GM23338 (cell line): ENCODE results near the gene RUNX1. TPM values are rescaled to one million over a fixed set of nuclear protein-coding genes. Genes with fewer than 3 reads are reported as not detected.

Experiments used
- ATAC-seq: fragments of 200-7000 bp; cut with Tn5 transposase; 3 replicates; pipeline ENCODE4 v1.9.1; 2020
- DNase-seq: peaks from one replicate; pipeline ENCODE4 v3.0.0-alpha.2; 2015; ENCODE audit warnings: low spot score
- H2AFZ ChIP-seq: fragments of 200-600 bp; sonication (generic); 2 replicates; pipeline ENCODE4 v1.8.0; 2016; ENCODE audit warnings: antibody characterized with exemption, mild to moderate bottlenecking, moderate library complexity
- H3F3A ChIP-seq: fragments of 200-600 bp; sonication (generic); replicated peaks from 2 replicates; pipeline ENCODE4 v1.8.0; 2017; ENCODE audit warnings: antibody characterized with exemption, mixed run types, low read depth
- H3K27ac ChIP-seq: fragments of 200-600 bp; sonication (generic); 2 replicates; pipeline ENCODE4 v1.6.1; 2016; ENCODE audit warnings: low read depth
- H3K27me3 ChIP-seq: fragments of 200-600 bp; sonication (generic); 2 replicates; pipeline ENCODE4 v1.8.0; 2016; ENCODE audit warnings: mild to moderate bottlenecking, mixed run types, moderate library complexity; ENCODE audit not compliant: insufficient read depth
- H3K36me3 ChIP-seq: fragments of 200-600 bp; sonication (generic); 2 replicates; pipeline ENCODE4 v1.8.0; 2016; ENCODE audit warnings: mild to moderate bottlenecking; ENCODE audit not compliant: insufficient read depth
- H3K4me1 ChIP-seq: fragments of 200-600 bp; sonication (generic); 2 replicates; pipeline ENCODE4 v1.8.0; 2016; ENCODE audit warnings: mild to moderate bottlenecking, moderate library complexity; ENCODE audit not compliant: insufficient read depth
- H3K4me2 ChIP-seq: fragments of 200-600 bp; sonication (generic); 2 replicates; pipeline ENCODE4 v1.7.1; 2017; ENCODE audit warnings: mixed run types
- H3K4me3 ChIP-seq: fragments of 200-600 bp; sonication (generic); 2 replicates; pipeline ENCODE4 v1.6.1; 2016; ENCODE audit warnings: mixed run types
- H3K79me2 ChIP-seq: fragments of 200-600 bp; sonication (generic); replicated peaks from 2 replicates; pipeline ENCODE4 v1.8.0; 2017; ENCODE audit warnings: mild to moderate bottlenecking; ENCODE audit not compliant: insufficient read depth
- H3K9me2 ChIP-seq: fragments of 200-600 bp; sonication (generic); 2 replicates; pipeline ENCODE4 v1.8.0; 2017; ENCODE audit not compliant: insufficient read depth
- H4K20me1 ChIP-seq: fragments of 200-600 bp; sonication (generic); replicated peaks from 2 replicates; pipeline ENCODE4 v1.8.0; 2017; ENCODE audit warnings: mild to moderate bottlenecking; ENCODE audit not compliant: insufficient read depth
- H3K27ac Mint-ChIP-seq: 2 replicates; pipeline ENCODE4 v1.8.0; 2020; ENCODE audit warnings: inconsistent platforms, mild to moderate bottlenecking, moderate library complexity, mixed read lengths
- H3K27me3 Mint-ChIP-seq: 3 replicates; pipeline ENCODE4 v1.8.0; 2022; ENCODE audit warnings: low read depth, mild to moderate bottlenecking, moderate library complexity, mixed read lengths, inconsistent platforms; ENCODE audit not compliant: insufficient read depth, poor library complexity
- H3K36me3 Mint-ChIP-seq: 3 replicates; pipeline ENCODE4 v1.8.0; 2021; ENCODE audit warnings: low read depth, mild to moderate bottlenecking, inconsistent platforms, moderate library complexity, mixed read lengths
- H3K4me1 Mint-ChIP-seq: 3 replicates; pipeline ENCODE4 v1.8.0; 2020; ENCODE audit warnings: mild to moderate bottlenecking, inconsistent platforms, mixed read lengths
- H3K4me3 Mint-ChIP-seq: 3 replicates; pipeline ENCODE4 v1.8.0; 2021; ENCODE audit warnings: moderate library complexity, mild to moderate bottlenecking, inconsistent platforms, mixed read lengths
- H3K9me3 Mint-ChIP-seq: 3 replicates; pipeline ENCODE4 v1.8.0; 2020; ENCODE audit warnings: moderate library complexity, mild to moderate bottlenecking, inconsistent platforms, mixed read lengths
- EZH2 ChIP-seq: fragments of 200-600 bp; sonication (generic); IDR thresholded peaks from one replicate; pipeline ENCODE4 v1.8.0; 2017; ENCODE audit warnings: antibody characterized with exemption, mild to moderate bottlenecking, low read depth; ENCODE audit not compliant: unreplicated experiment
- JUNB ChIP-seq: IDR thresholded peaks from one replicate; pipeline ENCODE4 v1.6.1; 2016; ENCODE audit warnings: antibody characterized with exemption; ENCODE audit not compliant: unreplicated experiment
- NANOG ChIP-seq: IDR thresholded peaks from 2 replicates; pipeline ENCODE4 v1.6.1; 2016; ENCODE audit warnings: antibody characterized with exemption, borderline replicate concordance
- POLR2AphosphoS5 ChIP-seq: IDR thresholded peaks from 2 replicates; pipeline ENCODE4 v1.6.1; 2016; ENCODE audit warnings: antibody characterized with exemption, low read depth
- STAT1 ChIP-seq: IDR thresholded peaks from one replicate; pipeline ENCODE4 v1.6.1; 2016; ENCODE audit warnings: antibody characterized with exemption; ENCODE audit not compliant: unreplicated experiment
- ZNF114 ChIP-seq: fragments of 250-450 bp; sonication (Bioruptor Pico); IDR thresholded peaks from 2 replicates; pipeline ENCODE4 v1.5.0; 2020; ENCODE audit warnings: mild to moderate bottlenecking, moderate library complexity
- ZNF331 ChIP-seq: fragments of 250-450 bp; sonication (Bioruptor Pico); IDR thresholded peaks from 2 replicates; pipeline ENCODE4 v1.5.0; 2020; ENCODE audit warnings: low read depth, mild to moderate bottlenecking, moderate library complexity
- polyA plus RNA-seq: library from polyadenylated mRNA; unstranded; fragments of >200 nt; fragmentation: Nextera tagmentation; extraction: Ambion mirVana; gene quantifications from 2 replicates; pipeline ENCODE4 v1.2.1, GENCODE V29; 2016
- total RNA-seq: library from RNA; depleted of rRNA; stranded (reverse); fragments of >200 nt; shearing (Covaris generic); gene quantifications from 2 replicates; pipeline ENCODE4 v1.2.3, GENCODE V29; 2014
- TF ChIP-seq, protein P1 (sequence below), 2 experiments: fragments of 200-600 bp in 1 of 2; sonication (generic) in 1 of 2; conservative IDR thresholded peaks; 2 replicates each; pipeline versions ENCODE4 v1.5.1 to v1.6.1; 2016 to 2017; ENCODE audit warnings: antibody characterized with exemption in 2 of 2, low read depth in 2 of 2, mild to moderate bottlenecking in 2 of 2, moderate library complexity in 1 of 2
- TF ChIP-seq, protein P2 (sequence below): IDR thresholded peaks from one replicate; pipeline ENCODE4 v1.6.1; 2018; ENCODE audit warnings: antibody characterized with exemption; ENCODE audit not compliant: unreplicated experiment

RUNX1 gene
- total and polyA plus RNA-seq, 2 experiments from 2014 or later: 0.29 to 1.1 TPM

DNA sequence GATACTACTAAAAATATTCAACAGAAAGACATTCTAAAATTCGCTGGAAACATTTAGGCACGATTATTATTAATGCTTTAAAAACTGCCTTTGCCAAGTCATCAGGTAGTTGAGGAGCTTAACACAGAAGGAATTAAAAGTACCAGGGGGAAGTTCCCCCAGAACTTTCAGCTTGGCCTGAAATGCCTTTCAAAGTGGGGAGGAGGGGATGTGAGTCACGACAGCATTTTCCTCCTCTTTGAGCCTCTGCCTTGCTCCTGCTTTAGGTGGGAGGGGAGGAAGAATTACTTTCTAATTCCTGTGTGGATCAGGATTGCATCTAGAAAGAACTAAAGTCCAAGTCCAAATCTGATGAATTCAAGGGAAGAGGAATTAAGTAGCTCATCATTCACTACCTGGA is 196.7 kb downstream of the RUNX1 start:
- Mint-ChIP-seq H3K27me3 (peaks cover 2% of the 10 kb centered on the region), H3K36me3 (no peaks in the 10 kb centered on the region), H3K4me3 (no peak overlapping the region), H3K27ac (no peak overlapping the region), H3K9me3 (no peaks in the 10 kb centered on the region; the same call in 2 of the 3 replicates), H3K4me1 (peaks cover 7% of the 10 kb centered on the region; the same call in 2 of the 3 replicates)
- ATAC-seq (no peak), DNase-seq (no peak)
- no peaks in the 10 kb centered on the region for H3K4me1 ChIP-seq
- no peak for TF ChIP-seq JUNB
- TF ChIP-seq ZNF331 (CRISPR knock-in tag): no peak
- TF ChIP-seq, protein P1, sequence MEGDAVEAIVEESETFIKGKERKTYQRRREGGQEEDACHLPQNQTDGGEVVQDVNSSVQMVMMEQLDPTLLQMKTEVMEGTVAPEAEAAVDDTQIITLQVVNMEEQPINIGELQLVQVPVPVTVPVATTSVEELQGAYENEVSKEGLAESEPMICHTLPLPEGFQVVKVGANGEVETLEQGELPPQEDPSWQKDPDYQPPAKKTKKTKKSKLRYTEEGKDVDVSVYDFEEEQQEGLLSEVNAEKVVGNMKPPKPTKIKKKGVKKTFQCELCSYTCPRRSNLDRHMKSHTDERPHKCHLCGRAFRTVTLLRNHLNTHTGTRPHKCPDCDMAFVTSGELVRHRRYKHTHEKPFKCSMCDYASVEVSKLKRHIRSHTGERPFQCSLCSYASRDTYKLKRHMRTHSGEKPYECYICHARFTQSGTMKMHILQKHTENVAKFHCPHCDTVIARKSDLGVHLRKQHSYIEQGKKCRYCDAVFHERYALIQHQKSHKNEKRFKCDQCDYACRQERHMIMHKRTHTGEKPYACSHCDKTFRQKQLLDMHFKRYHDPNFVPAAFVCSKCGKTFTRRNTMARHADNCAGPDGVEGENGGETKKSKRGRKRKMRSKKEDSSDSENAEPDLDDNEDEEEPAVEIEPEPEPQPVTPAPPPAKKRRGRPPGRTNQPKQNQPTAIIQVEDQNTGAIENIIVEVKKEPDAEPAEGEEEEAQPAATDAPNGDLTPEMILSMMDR (conservative IDR thresholded peaks at IDR 0.05; ENCODE audit: low read depth in 2 of 2): no peak
- TF ChIP-seq POLR2AphosphoS5: no peak
- no peak for TF ChIP-seq STAT1
- no peak for TF ChIP-seq ZNF114 (CRISPR knock-in tag)
- no peak for TF ChIP-seq NANOG
- TF ChIP-seq, protein P2, sequence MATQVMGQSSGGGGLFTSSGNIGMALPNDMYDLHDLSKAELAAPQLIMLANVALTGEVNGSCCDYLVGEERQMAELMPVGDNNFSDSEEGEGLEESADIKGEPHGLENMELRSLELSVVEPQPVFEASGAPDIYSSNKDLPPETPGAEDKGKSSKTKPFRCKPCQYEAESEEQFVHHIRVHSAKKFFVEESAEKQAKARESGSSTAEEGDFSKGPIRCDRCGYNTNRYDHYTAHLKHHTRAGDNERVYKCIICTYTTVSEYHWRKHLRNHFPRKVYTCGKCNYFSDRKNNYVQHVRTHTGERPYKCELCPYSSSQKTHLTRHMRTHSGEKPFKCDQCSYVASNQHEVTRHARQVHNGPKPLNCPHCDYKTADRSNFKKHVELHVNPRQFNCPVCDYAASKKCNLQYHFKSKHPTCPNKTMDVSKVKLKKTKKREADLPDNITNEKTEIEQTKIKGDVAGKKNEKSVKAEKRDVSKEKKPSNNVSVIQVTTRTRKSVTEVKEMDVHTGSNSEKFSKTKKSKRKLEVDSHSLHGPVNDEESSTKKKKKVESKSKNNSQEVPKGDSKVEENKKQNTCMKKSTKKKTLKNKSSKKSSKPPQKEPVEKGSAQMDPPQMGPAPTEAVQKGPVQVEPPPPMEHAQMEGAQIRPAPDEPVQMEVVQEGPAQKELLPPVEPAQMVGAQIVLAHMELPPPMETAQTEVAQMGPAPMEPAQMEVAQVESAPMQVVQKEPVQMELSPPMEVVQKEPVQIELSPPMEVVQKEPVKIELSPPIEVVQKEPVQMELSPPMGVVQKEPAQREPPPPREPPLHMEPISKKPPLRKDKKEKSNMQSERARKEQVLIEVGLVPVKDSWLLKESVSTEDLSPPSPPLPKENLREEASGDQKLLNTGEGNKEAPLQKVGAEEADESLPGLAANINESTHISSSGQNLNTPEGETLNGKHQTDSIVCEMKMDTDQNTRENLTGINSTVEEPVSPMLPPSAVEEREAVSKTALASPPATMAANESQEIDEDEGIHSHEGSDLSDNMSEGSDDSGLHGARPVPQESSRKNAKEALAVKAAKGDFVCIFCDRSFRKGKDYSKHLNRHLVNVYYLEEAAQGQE: no peak
- no peak overlapping the region for H3K4me3 ChIP-seq
- no peaks in the 10 kb centered on the region; the same call in 1 of the 2 replicates for H4K20me1 ChIP-seq
- H3K36me3 ChIP-seq: no peaks in the 10 kb centered on the region
- H3K79me2 ChIP-seq: no peaks in the 10 kb centered on the region
- H2AFZ ChIP-seq: no peak overlapping the region
- H3F3A ChIP-seq: no peaks in the 10 kb centered on the region
- no peak overlapping the region for H3K4me2 ChIP-seq
- no peak overlapping the region for H3K27ac ChIP-seq
- 0 out of 2 replicates have a peak, but pooled peaks cover 4% of the 10 kb centered on the region for H3K9me2 ChIP-seq
- H3K27me3 ChIP-seq: no peaks in the 10 kb centered on the region

GRCh38 chr21:34850166-34850690 is 198.9 kb downstream of the RUNX1 start:
- Histone ChIP-seq H3K4me1 (peaks cover 13% of the 10 kb centered on the region), H2AFZ (no peak overlapping the region), H4K20me1 (no peaks in the 10 kb centered on the region; the same call in 1 of the 2 replicates), H3K27ac (no peak overlapping the region), H3K9me2 (0 out of 2 replicates have a peak, but pooled peaks cover 4% of the 10 kb centered on the region), H3K79me2 (no peaks in the 10 kb centered on the region), H3F3A (no peaks in the 10 kb centered on the region), H3K4me3 (no peak overlapping the region), H3K4me2 (no peak overlapping the region), H3K36me3 (no peaks in the 10 kb centered on the region), H3K27me3 (no peaks in the 10 kb centered on the region)
- Mint-ChIP-seq H3K27me3 (peaks cover 13% of the 10 kb centered on the region), H3K27ac (no peak overlapping the region), H3K36me3 (no peaks in the 10 kb centered on the region), H3K9me3 (no peaks in the 10 kb centered on the region; the same call in 2 of the 3 replicates), H3K4me1 (peaks cover 24% of the 10 kb centered on the region), H3K4me3 (no peak overlapping the region)
- DNase-seq (no peak), ATAC-seq (no peak)
- no peak for TF ChIP-seq STAT1
- no peak for TF ChIP-seq ZNF331 (CRISPR knock-in tag)
- no peak for TF ChIP-seq EZH2
- TF ChIP-seq ZNF114 (CRISPR knock-in tag): no peak
- TF ChIP-seq, protein P1 (conservative IDR thresholded peaks at IDR 0.05; ENCODE audit: low read depth in 2 of 2): no peak
- TF ChIP-seq, protein P2: no peak
- TF ChIP-seq NANOG: no peak
